ENCODE measurements around the gene BTN3A1.

- no peak for TF ChIP-seq CTCF (IDR thresholded peaks at IDR 0.05)
- TF ChIP-seq POLR2A (IDR thresholded peaks at IDR 0.05): no peak
These were observed 10.9 kb downstream of the BTN3A1 start for GRCh38 chr6:26412954-26413353.

All from tibial nerve (tissue), 3 donors.